Retina (tissue), 1 donor: ENCODE data around the gene CATSPER3.

Source experiments
- DNase-seq: peaks from one replicate; pipeline ENCODE4 v3.0.0-alpha.2; 2016

The CATSPER3 gene

GRCh38 chr5:135046661-135047346 lies 79.1 kb downstream of the CATSPER3 start:
- DNase-seq, result no peak

DNA sequence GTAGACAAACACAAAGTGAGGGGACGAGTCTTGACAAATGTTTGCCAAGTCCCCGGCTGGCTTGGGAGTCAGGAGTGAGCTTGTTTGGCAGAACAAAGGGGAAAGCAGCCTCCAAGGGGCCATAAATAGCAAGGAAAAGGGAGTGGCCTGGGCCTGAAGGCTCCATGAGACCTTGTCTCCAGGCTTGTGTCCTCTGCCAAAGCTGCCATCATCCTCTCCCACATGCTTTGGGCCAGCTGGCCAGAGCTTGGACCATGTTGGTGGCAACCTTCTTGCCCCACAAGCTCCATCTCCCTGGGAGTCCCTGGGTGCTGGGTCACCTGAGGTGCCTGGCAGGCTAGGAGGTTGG lies 79.6 kb downstream of the CATSPER3 start:
- DNase-seq, result no peak

DNA sequence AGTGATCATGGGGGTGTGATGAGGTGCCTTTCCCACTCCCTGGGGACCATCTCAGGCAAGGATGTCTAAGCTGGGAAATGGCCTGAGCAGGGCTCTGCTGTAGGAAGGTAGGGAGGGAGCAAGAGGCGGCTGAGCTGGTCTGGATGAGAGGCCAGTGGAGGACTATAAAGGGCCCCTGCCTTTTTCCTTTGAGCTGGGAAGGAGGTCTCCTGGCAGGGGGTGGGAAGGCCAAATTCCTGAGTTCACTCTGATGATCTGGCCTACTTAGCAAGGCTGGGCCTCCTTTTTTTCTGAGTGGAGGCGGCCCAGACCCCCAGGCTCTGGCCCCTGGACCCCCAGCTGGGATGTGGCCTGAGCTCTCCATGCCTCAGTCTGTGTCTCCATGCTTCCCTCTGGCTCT lies 80.6 kb downstream of the CATSPER3 start:
- DNase-seq, result no peak

- DNase-seq, result no peak
Measured at GRCh38 chr5:135048930-135049329, 81.2 kb downstream of the CATSPER3 start.

DNA sequence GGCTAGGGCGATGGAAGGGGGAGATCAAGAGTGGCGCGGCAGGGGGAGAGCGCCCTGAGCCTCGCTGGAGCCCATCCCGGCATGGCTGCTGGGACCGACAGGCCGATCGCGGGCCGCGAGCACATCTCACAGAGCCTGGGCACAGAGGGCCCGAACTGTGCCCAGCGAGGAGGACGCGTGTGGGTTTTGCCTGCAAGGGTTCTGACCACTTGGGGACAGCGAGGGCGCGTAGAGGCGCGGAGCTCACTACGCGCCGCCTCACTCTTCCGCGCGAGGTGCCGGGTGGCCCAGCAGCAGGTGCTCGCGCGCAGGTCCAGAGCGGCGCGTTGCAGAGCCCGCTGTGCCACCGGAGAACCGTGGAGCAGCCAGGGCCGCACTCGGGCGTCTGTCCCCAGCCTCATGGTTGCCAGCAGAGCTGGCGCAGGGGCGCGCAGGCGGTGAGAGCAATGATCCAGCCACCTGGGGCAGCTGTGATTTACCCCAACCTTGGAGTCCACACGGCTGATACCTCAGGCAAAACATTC lies 82.6 kb downstream of the CATSPER3 start:
- DNase-seq, result no peak

- no peak for DNase-seq
Measured at GRCh38 chr5:135051399-135051798, 83.7 kb downstream of the CATSPER3 start.

- DNase-seq, result no peak
Measured at GRCh38 chr5:135051872-135052271, 84.2 kb downstream of the CATSPER3 start.

DNA sequence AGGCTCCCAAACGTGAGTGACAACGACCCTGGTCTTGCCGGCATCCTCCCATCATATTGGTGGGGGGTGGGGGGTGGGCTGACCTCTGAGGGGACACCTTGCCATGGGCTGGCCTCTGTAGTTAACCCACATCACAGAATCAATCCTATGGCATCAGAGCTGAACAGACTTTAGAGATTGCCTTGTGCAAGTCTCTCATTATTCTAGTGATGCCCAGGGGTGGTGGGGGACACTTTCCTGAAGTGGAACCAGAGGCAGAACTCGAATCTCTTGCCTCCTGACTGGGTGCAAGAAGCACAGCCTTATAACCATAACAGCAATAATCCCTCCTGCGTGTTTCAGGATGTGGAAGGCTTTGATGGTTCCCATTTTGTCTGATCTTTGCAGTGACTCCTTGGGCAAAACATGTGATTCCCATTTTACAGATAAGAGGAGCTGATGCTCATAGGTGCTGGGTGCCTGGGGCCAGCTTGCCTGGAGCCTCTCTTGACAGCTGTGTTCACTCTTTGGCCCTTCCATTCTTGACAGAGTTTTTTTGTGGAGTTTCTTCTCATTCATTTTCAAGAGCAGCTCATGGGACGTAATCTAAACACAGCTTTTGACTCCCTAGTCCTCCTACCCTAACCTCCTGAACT lies 84.9 kb downstream of the CATSPER3 start:
- DNase-seq, result no peak

- no peak for DNase-seq
Measured at GRCh38 chr5:135053278-135053677, 85.6 kb downstream of the CATSPER3 start.

- DNase-seq, result no peak
Measured at GRCh38 chr5:135053989-135054388, 86.3 kb downstream of the CATSPER3 start.

DNA sequence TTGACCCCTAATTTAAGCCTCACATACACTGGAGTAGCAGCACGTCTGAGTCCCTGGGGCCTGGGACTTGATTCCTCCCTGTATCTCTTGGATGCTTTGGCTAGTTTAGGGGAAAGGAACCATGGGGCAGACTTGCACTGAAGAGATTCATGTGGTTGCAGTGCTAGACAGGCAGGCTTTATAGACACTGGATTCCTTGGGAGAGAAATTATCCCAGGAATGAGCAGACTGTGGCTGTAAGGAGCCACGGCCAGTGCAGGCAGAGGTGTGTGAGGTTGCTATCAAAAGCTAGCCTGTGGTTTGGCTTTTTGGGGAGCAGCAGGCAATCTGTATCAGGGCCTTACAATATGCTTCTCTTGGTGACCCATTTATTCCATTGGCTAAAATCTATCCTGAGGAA lies 86.8 kb downstream of the CATSPER3 start:
- DNase-seq, result no peak

DNA sequence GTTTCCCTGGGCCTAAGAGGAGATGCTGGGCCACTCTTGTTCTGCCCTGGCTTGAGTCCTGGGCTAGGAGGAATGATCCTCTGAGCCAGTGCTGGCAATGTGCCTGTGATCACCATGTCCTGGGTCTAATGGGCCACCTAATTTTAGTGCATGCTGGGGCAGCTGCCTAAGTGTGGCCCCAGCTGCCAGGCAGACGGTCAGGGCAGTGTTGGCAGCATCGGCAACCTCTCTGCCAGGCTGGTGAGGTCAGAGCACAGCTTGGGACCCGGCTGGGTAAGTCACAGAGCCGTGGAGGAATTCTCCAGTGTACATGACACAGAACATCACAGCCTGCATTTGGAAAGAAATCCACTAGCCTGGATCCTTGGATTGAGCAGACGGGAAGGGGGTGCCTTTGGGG lies 87.7 kb downstream of the CATSPER3 start:
- DNase-seq, result no peak

- no peak for DNase-seq
Measured at GRCh38 chr5:135056316-135057030, 88.8 kb downstream of the CATSPER3 start.

- no peak for DNase-seq
Measured at GRCh38 chr5:135057233-135057632, 89.5 kb downstream of the CATSPER3 start.

GRCh38 chr5:135058331-135058732 lies 90.6 kb downstream of the CATSPER3 start:
- DNase-seq, result no peak

GRCh38 chr5:135059000-135059923 lies 91.6 kb downstream of the CATSPER3 start:
- DNase-seq, result no peak

GRCh38 chr5:135060021-135060420 lies 92.3 kb downstream of the CATSPER3 start:
- DNase-seq, result no peak

DNA sequence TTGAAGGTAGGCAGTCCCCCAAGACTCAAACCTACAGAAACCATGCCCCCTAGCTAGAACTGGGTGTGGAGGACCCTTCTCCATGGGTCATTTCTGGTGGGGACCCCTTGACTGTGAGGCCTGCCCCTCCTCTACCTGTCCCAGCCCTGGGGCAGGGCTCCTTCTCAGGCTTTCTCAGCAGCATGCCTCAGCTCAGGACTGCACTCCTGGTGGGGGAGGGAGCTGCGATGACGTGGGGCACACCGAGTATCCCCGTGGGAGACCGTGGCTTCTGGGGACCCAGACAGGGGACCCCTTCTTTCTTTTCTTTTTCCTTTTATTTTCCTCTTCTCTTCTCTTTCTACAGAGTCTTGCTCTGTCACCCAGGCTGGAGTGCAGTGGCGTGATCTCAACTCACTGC lies 93.3 kb downstream of the CATSPER3 start:
- DNase-seq, result no peak
